Measurements from ENCODE around the gene DPYSL5. TPM values are rescaled to one million over a fixed set of nuclear protein-coding genes. Genes with fewer than 3 reads are reported as not detected.

DPYSL5 gene
- total RNA-seq, 1 donor from 2014 or later = 2.9 TPM

GRCh38 chr2:26886736-26887135 is 38.8 kb downstream of the DPYSL5 start:
- H3K9me3 Mint-ChIP-seq (ENCODE audit: unreplicated experiment) = peaks cover 4% of the 10 kb centered on the region
- Histone ChIP-seq H3K27ac (ENCODE audit: low read depth, low read length) (no peak overlapping the region), H3K4me3 (ENCODE audit: insufficient read depth, low read depth, low read length) (no peak overlapping the region), H2AFZ (ENCODE audit: low read depth, low read length) (no peak overlapping the region), H3K79me2 (ENCODE audit: insufficient read depth, low read length) (no peaks in the 10 kb centered on the region), H3K9ac (ENCODE audit: low read length) (no peak overlapping the region), H3K9me3 (ENCODE audit: insufficient read depth, low read depth, low read length) (no peaks in the 10 kb centered on the region), H3K4me1 (ENCODE audit: insufficient read depth, low read length) (no peaks in the 10 kb centered on the region), H3K36me3 (ENCODE audit: insufficient read depth, low read length) (no peaks in the 10 kb centered on the region), H3K4me2 (ENCODE audit: low read length) (no peak overlapping the region), H4K20me1 (ENCODE audit: insufficient read depth, low read length) (no peaks in the 10 kb centered on the region), H3K27me3 (ENCODE audit: insufficient read depth, low read length) (peaks cover 12% of the 10 kb centered on the region)
- no peak overlapping the region for H3K27ac Mint-ChIP-seq (ENCODE audit: unreplicated experiment)
- no peaks in the 10 kb centered on the region for H3K4me1 Mint-ChIP-seq (ENCODE audit: low read depth, unreplicated experiment)
- no peak for FAIRE-seq
- peaks cover 33% of the 10 kb centered on the region for H3K27me3 Mint-ChIP-seq (ENCODE audit: low read depth, unreplicated experiment)
- TF ChIP-seq CTCF (IDR thresholded peaks at IDR 0.05; ENCODE audit: insufficient read depth, low read depth, low read length) = no peak
- TF ChIP-seq EZH2 (IDR thresholded peaks at IDR 0.05; ENCODE audit: insufficient read depth, low read length) = no peak
- no peak overlapping the region for H3K4me3 Mint-ChIP-seq (ENCODE audit: unreplicated experiment)
- no peaks in the 10 kb centered on the region for H3K36me3 Mint-ChIP-seq (ENCODE audit: low read depth, unreplicated experiment)
- DNase-seq (ENCODE audit: low read depth) = no peak

GRCh38 chr2:26887151-26887550 is 39.2 kb downstream of the DPYSL5 start:
- Histone ChIP-seq H2AFZ (ENCODE audit: low read depth, low read length) (no peak overlapping the region), H4K20me1 (ENCODE audit: insufficient read depth, low read length) (no peaks in the 10 kb centered on the region), H3K9me3 (ENCODE audit: insufficient read depth, low read depth, low read length) (no peaks in the 10 kb centered on the region), H3K79me2 (ENCODE audit: insufficient read depth, low read length) (no peaks in the 10 kb centered on the region), H3K36me3 (ENCODE audit: insufficient read depth, low read length) (no peaks in the 10 kb centered on the region), H3K27ac (ENCODE audit: low read depth, low read length) (no peak overlapping the region), H3K9ac (ENCODE audit: low read length) (no peak overlapping the region), H3K4me1 (ENCODE audit: insufficient read depth, low read length) (no peaks in the 10 kb centered on the region), H3K4me3 (ENCODE audit: insufficient read depth, low read depth, low read length) (no peak overlapping the region), H3K4me2 (ENCODE audit: low read length) (no peak overlapping the region), H3K27me3 (ENCODE audit: insufficient read depth, low read length) (peaks cover 12% of the 10 kb centered on the region)
- TF ChIP-seq EZH2 (IDR thresholded peaks at IDR 0.05; ENCODE audit: insufficient read depth, low read length) (no peak), CTCF (IDR thresholded peaks at IDR 0.05; ENCODE audit: insufficient read depth, low read depth, low read length) (no peak)
- peaks cover 33% of the 10 kb centered on the region for H3K27me3 Mint-ChIP-seq (ENCODE audit: low read depth, unreplicated experiment)
- no peaks in the 10 kb centered on the region for H3K4me1 Mint-ChIP-seq (ENCODE audit: low read depth, unreplicated experiment)
- no peaks in the 10 kb centered on the region for H3K36me3 Mint-ChIP-seq (ENCODE audit: low read depth, unreplicated experiment)
- no peak for DNase-seq (ENCODE audit: low read depth)
- no peak overlapping the region for H3K4me3 Mint-ChIP-seq (ENCODE audit: unreplicated experiment)
- no peak overlapping the region for H3K27ac Mint-ChIP-seq (ENCODE audit: unreplicated experiment)
- no peak for FAIRE-seq
- H3K9me3 Mint-ChIP-seq (ENCODE audit: unreplicated experiment) = peaks cover 4% of the 10 kb centered on the region

GRCh38 chr2:26889796-26890195 is 41.9 kb downstream of the DPYSL5 start:
- H3K27ac ChIP-seq (ENCODE audit: low read depth, low read length) = no peak overlapping the region
- H4K20me1 ChIP-seq (ENCODE audit: insufficient read depth, low read length) = no peaks in the 10 kb centered on the region
- no peak overlapping the region for H3K4me3 ChIP-seq (ENCODE audit: insufficient read depth, low read depth, low read length)
- TF ChIP-seq CTCF (IDR thresholded peaks at IDR 0.05; ENCODE audit: insufficient read depth, low read depth, low read length) (no peak), EZH2 (IDR thresholded peaks at IDR 0.05; ENCODE audit: insufficient read depth, low read length) (no peak)
- peaks cover 13% of the 10 kb centered on the region for H3K27me3 ChIP-seq (ENCODE audit: insufficient read depth, low read length)
- no peak overlapping the region for H2AFZ ChIP-seq (ENCODE audit: low read depth, low read length)
- no peaks in the 10 kb centered on the region for H3K36me3 ChIP-seq (ENCODE audit: insufficient read depth, low read length)
- H3K9me3 Mint-ChIP-seq (ENCODE audit: unreplicated experiment) = peaks cover 4% of the 10 kb centered on the region
- peak overlapping the region; percentile 55 for H3K27ac Mint-ChIP-seq (ENCODE audit: unreplicated experiment)
- no peaks in the 10 kb centered on the region for H3K79me2 ChIP-seq (ENCODE audit: insufficient read depth, low read length)
- H3K36me3 Mint-ChIP-seq (ENCODE audit: low read depth, unreplicated experiment) = no peaks in the 10 kb centered on the region
- H3K4me2 ChIP-seq (ENCODE audit: low read length) = no peak overlapping the region
- no peak overlapping the region for H3K4me3 Mint-ChIP-seq (ENCODE audit: unreplicated experiment)
- no peaks in the 10 kb centered on the region for H3K4me1 ChIP-seq (ENCODE audit: insufficient read depth, low read length)
- no peaks in the 10 kb centered on the region for H3K4me1 Mint-ChIP-seq (ENCODE audit: low read depth, unreplicated experiment)
- no peak for FAIRE-seq
- no peak overlapping the region for H3K9ac ChIP-seq (ENCODE audit: low read length)
- no peak for DNase-seq (ENCODE audit: low read depth)
- peaks cover 19% of the 10 kb centered on the region for H3K27me3 Mint-ChIP-seq (ENCODE audit: low read depth, unreplicated experiment)
- H3K9me3 ChIP-seq (ENCODE audit: insufficient read depth, low read depth, low read length) = no peaks in the 10 kb centered on the region

All from astrocyte (in vitro differentiated cells and primary cell).